ENCODE measurements around the gene EPHA3.

Gene EPHA3

DNA sequence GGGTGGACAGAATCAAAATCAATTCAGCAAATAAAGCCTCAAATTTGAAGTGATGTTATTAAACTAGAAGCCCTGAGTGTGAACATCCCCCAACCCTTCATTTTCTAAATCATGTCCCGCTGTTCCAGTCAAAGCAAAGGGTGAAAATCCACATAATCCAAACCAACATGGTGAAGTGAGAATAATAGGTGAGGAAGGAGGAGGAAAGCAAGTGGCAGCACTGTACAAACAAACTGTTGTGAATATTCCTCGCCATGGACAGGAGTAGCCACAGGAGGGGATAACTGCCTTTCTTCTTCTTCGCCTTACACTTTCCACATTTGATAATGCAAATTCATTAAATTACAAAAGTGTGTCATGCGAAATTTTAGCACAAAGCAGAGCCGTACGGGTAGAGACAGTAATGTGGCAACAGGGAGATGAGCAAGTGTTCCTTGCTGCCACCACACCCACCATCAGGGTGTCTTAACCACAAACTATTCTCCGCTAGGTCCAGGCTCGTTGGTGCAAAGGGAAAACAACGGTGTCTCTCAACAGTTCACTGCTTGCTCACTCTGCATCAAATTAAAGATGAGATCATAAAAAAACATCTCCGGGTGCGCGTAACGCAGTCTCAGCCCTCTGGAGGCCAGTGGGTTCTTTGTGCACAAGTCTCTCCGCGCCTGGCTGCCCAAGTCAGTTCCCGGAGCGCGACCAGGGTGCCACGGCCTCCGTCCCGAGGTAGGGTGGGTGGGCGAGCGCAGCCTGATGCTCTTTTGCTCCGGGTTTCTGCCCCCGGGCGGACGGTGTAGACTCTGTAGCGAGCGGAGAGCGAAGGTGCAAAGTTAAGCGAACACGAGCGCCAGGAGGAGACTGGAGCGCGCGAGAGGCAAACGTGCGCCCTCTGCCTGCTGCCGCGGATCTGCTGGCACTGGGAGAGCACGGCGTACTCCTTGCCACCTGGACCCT, 6.7 kb downstream of the EPHA3 start:
- H3K4me3 ChIP-seq (ENCODE audit: low read depth, low read length), result no peak overlapping the region
- TF ChIP-seq, protein P1, sequence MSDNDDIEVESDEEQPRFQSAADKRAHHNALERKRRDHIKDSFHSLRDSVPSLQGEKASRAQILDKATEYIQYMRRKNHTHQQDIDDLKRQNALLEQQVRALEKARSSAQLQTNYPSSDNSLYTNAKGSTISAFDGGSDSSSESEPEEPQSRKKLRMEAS (IDR thresholded peaks at IDR 0.05; ENCODE audit: low read depth, low read length), result no peak
- no peak for TF ChIP-seq POLR2A (IDR thresholded peaks at IDR 0.05; ENCODE audit: extremely low read depth, insufficient read length)
- TF ChIP-seq MYC (IDR thresholded peaks at IDR 0.05; ENCODE audit: low read depth, low read length), result no peak
- TF ChIP-seq, protein P2, sequence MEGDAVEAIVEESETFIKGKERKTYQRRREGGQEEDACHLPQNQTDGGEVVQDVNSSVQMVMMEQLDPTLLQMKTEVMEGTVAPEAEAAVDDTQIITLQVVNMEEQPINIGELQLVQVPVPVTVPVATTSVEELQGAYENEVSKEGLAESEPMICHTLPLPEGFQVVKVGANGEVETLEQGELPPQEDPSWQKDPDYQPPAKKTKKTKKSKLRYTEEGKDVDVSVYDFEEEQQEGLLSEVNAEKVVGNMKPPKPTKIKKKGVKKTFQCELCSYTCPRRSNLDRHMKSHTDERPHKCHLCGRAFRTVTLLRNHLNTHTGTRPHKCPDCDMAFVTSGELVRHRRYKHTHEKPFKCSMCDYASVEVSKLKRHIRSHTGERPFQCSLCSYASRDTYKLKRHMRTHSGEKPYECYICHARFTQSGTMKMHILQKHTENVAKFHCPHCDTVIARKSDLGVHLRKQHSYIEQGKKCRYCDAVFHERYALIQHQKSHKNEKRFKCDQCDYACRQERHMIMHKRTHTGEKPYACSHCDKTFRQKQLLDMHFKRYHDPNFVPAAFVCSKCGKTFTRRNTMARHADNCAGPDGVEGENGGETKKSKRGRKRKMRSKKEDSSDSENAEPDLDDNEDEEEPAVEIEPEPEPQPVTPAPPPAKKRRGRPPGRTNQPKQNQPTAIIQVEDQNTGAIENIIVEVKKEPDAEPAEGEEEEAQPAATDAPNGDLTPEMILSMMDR (IDR thresholded peaks at IDR 0.05; ENCODE audit: low read depth, low read length), result no peak
- DNase-seq (ENCODE audit: low read depth), result no peak

DNA sequence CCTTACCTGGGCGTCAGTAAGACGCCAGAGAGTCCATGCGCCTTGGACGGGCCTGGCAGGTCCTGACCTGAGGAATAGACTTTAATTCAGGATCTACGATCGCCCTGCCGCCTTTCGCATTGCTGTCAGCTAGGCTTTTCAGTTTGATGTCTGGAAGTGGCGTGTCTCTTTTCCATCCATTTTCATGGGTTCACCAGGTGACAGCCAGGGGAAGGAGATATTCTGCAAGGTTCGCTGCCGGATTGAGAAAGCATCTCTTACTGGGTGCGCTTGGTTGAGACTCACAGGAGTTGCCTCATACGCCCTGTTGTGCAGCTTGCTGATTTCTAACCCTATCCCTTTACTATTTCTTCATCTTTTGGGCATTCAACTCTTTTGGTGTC, 7.4 kb downstream of the EPHA3 start:
- DNase-seq (ENCODE audit: low read depth), result no peak
- TF ChIP-seq, protein P1 (IDR thresholded peaks at IDR 0.05; ENCODE audit: low read depth, low read length), result no peak
- H3K4me3 ChIP-seq (ENCODE audit: low read depth, low read length), result no peak overlapping the region

DNA sequence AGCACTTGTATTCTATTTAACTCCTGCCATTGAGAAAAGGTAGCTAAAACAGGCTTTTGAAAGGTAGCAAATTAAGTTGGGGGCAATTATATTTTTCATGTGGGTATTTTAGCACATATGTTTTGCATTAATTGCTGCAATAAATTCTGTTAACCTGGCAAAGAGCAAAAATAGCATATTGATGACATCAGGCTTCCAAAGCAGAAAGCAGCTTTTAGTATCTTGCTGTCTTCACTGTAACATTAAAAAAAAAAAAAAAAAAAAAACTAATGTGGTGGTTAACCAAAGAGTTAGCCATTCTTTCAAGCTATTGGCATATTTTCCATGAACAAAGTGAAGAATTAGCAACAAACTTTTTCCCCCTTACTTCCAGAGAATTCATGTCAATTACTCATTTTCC, 9.1 kb downstream of the EPHA3 start:
- TF ChIP-seq, protein P2 (IDR thresholded peaks at IDR 0.05; ENCODE audit: low read depth, low read length), result no peak
- TF ChIP-seq POLR2A (IDR thresholded peaks at IDR 0.05; ENCODE audit: extremely low read depth, insufficient read length) (no peak), MYC (IDR thresholded peaks at IDR 0.05; ENCODE audit: low read depth, low read length) (no peak)
- TF ChIP-seq, protein P1 (IDR thresholded peaks at IDR 0.05; ENCODE audit: low read depth, low read length), result no peak
- no peak for DNase-seq (ENCODE audit: low read depth)
- no peak overlapping the region for H3K4me3 ChIP-seq (ENCODE audit: low read depth, low read length)

DNA sequence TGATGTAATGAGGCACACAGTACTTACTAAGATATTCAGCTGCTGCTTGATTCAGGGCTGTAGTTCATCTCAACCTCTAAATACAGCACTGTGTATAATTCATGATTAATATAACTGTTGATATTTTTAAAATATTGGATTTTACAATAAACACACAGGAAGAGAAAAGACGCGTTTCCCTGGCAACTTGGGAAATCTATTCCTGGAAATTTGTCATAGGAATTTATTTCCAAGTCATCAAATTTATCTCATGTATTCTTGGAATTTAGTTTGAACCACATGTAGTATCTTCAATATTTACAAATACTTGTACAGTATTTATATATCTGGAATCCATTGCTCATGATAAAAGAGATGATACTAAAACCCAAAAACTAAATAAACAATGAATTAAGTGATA, 30.6 kb downstream of the EPHA3 start:
- TF ChIP-seq POLR2A (IDR thresholded peaks at IDR 0.05; ENCODE audit: extremely low read depth, insufficient read length) (no peak), MYC (IDR thresholded peaks at IDR 0.05; ENCODE audit: low read depth, low read length) (no peak)
- TF ChIP-seq, protein P1 (IDR thresholded peaks at IDR 0.05; ENCODE audit: low read depth, low read length), result no peak
- TF ChIP-seq, protein P2 (IDR thresholded peaks at IDR 0.05; ENCODE audit: low read depth, low read length), result no peak
- DNase-seq (ENCODE audit: low read depth), result no peak
- H3K4me3 ChIP-seq (ENCODE audit: low read depth, low read length), result no peak overlapping the region

DNA sequence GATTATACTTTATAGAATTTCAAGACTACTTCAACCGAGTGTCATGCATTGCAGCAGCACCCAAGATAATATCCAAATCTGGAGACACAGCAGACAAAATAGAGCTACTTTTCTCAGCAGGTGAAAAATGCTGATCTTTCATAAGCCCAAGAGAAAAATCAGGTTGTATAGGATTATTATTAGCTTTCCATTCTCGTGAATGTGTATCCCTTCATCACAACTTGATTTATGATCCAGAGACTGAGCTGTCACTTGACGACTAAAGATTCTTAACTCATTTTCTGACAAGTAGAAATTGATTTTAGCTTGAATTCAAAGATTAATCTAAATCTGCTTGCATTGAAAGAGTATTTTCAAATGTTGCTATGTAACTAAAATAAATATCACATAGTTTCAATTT, 32.4 kb downstream of the EPHA3 start:
- no peak overlapping the region for H3K4me3 ChIP-seq (ENCODE audit: low read depth, low read length)
- TF ChIP-seq POLR2A (IDR thresholded peaks at IDR 0.05; ENCODE audit: extremely low read depth, insufficient read length) (no peak), MYC (IDR thresholded peaks at IDR 0.05; ENCODE audit: low read depth, low read length) (no peak)
- TF ChIP-seq, protein P1 (IDR thresholded peaks at IDR 0.05; ENCODE audit: low read depth, low read length), result no peak
- TF ChIP-seq, protein P2 (IDR thresholded peaks at IDR 0.05; ENCODE audit: low read depth, low read length), result no peak
- no peak for DNase-seq (ENCODE audit: low read depth)

DNA sequence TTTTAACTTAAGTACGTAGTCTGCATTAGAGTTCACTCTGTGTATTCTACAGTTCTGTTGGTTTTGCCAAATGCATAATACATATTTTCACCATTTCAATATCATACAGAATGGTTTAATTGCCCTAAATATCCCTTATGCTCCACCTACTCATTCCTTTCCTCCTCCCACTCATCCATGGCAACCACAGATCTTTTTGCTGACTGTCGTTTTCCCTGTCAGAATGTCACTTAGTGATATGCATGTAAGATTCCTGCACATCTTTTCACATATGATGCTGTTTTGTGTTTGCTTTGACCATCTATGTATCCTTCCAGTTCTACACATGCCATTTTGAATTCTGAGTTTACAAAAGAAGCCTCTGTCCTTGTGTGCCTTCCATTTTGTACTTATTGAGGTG, 36.7 kb downstream of the EPHA3 start:
- TF ChIP-seq MYC (IDR thresholded peaks at IDR 0.05; ENCODE audit: low read depth, low read length), result no peak
- TF ChIP-seq POLR2A (IDR thresholded peaks at IDR 0.05; ENCODE audit: extremely low read depth, insufficient read length), result no peak
- TF ChIP-seq, protein P2 (IDR thresholded peaks at IDR 0.05; ENCODE audit: low read depth, low read length), result no peak
- TF ChIP-seq, protein P1 (IDR thresholded peaks at IDR 0.05; ENCODE audit: low read depth, low read length), result no peak
- DNase-seq (ENCODE audit: low read depth), result no peak
- no peak overlapping the region for H3K4me3 ChIP-seq (ENCODE audit: low read depth, low read length)
